Peyer's patch (tissue), 4 donors: Measurements from ENCODE around the gene AFG3L2. TPM values are rescaled to one million over a fixed set of nuclear protein-coding genes. Genes with fewer than 3 reads are reported as not detected.

Experiments
- DNase-seq, 3 donors: peaks; one replicate each; pipeline ENCODE4 v3.0.0-alpha.2; 2017 to 2019
- H3K27ac ChIP-seq, 4 donors: fragments of 200-600 bp; sonication (generic); one replicate each; pipeline ENCODE4 v1.5.1; 2016 to 2019
- H3K27me3 ChIP-seq, 2 donors: fragments of 200-600 bp; sonication (generic); one replicate each; pipeline ENCODE4 v1.5.1; 2019
- H3K36me3 ChIP-seq, 3 donors: fragments of 200-600 bp; sonication (generic); one replicate each; pipeline ENCODE4 v1.5.1; 2016 to 2019
- H3K4me1 ChIP-seq, 4 donors: fragments of 200-600 bp; sonication (generic); one replicate each; pipeline ENCODE4 v1.5.1; 2016 to 2019
- H3K4me3 ChIP-seq, 4 donors: fragments of 200-600 bp; sonication (generic); 1 replicate in 3 of 4; 2 replicates in 1 of 4; pipeline ENCODE4 v1.5.1; 2016 to 2019; ENCODE audit warnings: mild to moderate bottlenecking in 1 of 4
- H3K9me3 ChIP-seq, 4 donors: fragments of 200-600 bp; sonication (generic); one replicate each; pipeline ENCODE4 v1.5.1; 2016 to 2019; ENCODE audit warnings: mild to moderate bottlenecking in 1 of 4
- CTCF ChIP-seq, 6 experiments: fragments of 450-650 bp in 4 of 6; fragments of 200-600 bp in 2 of 6; sonication (generic) in 1 of 6; IDR thresholded peaks; one replicate each; pipeline ENCODE4 v1.5.1; 2017 to 2019; ENCODE audit warnings: antibody characterized with exemption in 6 of 6, mild to moderate bottlenecking in 3 of 6, moderate library complexity in 1 of 6
- POLR2A ChIP-seq, 2 donors: fragments of 450-650 bp; IDR thresholded peaks; one replicate each; pipeline ENCODE4 v1.5.1; 2017; ENCODE audit warnings: antibody characterized with exemption in 2 of 2, mild to moderate bottlenecking in 2 of 2, moderate library complexity in 2 of 2
- total RNA-seq, 4 donors: library from RNA; depleted of rRNA; stranded (reverse); fragments of >200 nt; gene quantifications; one replicate each; pipeline ENCODE4 v1.1.0, GENCODE V29; 2016

Gene AFG3L2
- total RNA-seq, 4 donors from 2014 or later, result 47.9 to 111 (median 94.8) TPM

GRCh38 chr18:12293831-12294230, 83.2 kb downstream of the AFG3L2 start:
- Histone ChIP-seq H3K27me3 (no peaks in the 10 kb centered on the region), H3K27ac (no peak overlapping the region), H3K36me3 (no peaks in the 10 kb centered on the region), H3K4me3 (no peak overlapping the region), H3K9me3 (no peaks in the 10 kb centered on the region), H3K4me1 (peaks cover 0 to 2% (median 0%) of the 10 kb centered on the region in 4 donors)
- TF ChIP-seq POLR2A (IDR thresholded peaks at IDR 0.05) (no peak), CTCF (IDR thresholded peaks at IDR 0.05) (no peak)
- peak in 1 of 3 donors; percentile 3 for DNase-seq

DNA sequence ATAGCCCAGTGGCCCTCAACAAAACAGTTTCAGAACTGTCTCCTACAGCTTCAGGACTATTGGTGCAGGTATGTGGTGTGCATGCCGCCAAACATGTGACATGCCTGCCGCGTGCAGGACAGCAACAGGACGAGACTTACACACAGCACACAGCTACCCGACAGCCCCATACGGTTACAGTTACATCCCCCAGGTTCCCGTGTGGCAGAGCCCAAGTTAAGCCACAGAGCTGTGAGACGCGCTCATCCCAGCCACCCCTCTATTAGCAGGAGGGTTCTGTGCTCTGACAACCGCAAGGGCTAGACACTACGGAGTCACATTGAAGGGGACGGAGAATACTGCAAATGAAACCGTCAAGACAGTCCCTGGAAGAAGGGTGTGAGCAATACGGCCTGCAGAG, 85.3 kb downstream of the AFG3L2 start:
- TF ChIP-seq CTCF (IDR thresholded peaks at IDR 0.05) (no peak), POLR2A (IDR thresholded peaks at IDR 0.05) (no peak)
- H3K27me3 ChIP-seq, result peaks cover 0 to 11% of the 10 kb centered on the region in 2 donors
- H3K4me1 ChIP-seq, result peaks cover 0 to 18% (median 0%) of the 10 kb centered on the region in 4 donors
- H3K4me3 ChIP-seq, result no peak overlapping the region
- DNase-seq, result peak in 1 of 3 donors; percentile 9
- H3K36me3 ChIP-seq, result no peaks in the 10 kb centered on the region
- no peak overlapping the region for H3K27ac ChIP-seq
- no peaks in the 10 kb centered on the region for H3K9me3 ChIP-seq

GRCh38 chr18:12291161-12291560, 85.9 kb downstream of the AFG3L2 start:
- Histone ChIP-seq H3K36me3 (no peaks in the 10 kb centered on the region), H3K27me3 (peaks cover 0 to 11% of the 10 kb centered on the region in 2 donors), H3K4me1 (peaks cover 0 to 18% (median 0%) of the 10 kb centered on the region in 4 donors), H3K4me3 (no peak overlapping the region), H3K27ac (no peak overlapping the region), H3K9me3 (no peaks in the 10 kb centered on the region)
- TF ChIP-seq CTCF (IDR thresholded peaks at IDR 0.05) (no peak), POLR2A (IDR thresholded peaks at IDR 0.05) (no peak)
- DNase-seq, result peak in 1 of 3 donors; percentile 6

DNA sequence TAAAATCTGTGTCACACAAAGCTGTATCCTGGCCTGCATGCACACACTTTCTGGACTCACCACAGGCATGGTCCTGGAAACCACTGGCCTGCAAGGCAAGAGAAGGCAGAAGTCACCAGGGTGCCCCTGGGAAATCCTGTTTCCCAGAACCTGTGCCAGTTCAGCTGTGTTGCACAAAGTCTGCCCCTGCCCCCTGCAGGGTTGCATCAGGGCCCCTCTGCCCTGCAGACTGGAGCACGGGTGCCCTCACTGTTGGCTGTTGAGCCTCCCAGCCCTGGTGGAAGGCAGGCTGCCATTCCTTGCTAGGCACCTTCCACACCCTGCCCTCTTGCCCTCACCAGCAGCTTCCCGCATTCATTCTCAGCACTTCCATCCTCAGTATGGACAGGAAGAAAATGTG, 86.9 kb downstream of the AFG3L2 start:
- Histone ChIP-seq H3K27me3 (peaks cover 0 to 11% of the 10 kb centered on the region in 2 donors), H3K4me1 (peaks cover 0 to 18% (median 0%) of the 10 kb centered on the region in 4 donors), H3K4me3 (no peak overlapping the region), H3K9me3 (no peaks in the 10 kb centered on the region), H3K27ac (no peak overlapping the region), H3K36me3 (no peaks in the 10 kb centered on the region)
- no peak for TF ChIP-seq POLR2A (IDR thresholded peaks at IDR 0.05)
- TF ChIP-seq CTCF (IDR thresholded peaks at IDR 0.05), result no peak
- DNase-seq, result peak in 1 of 3 donors; percentile 3

- H3K36me3 ChIP-seq, result no peaks in the 10 kb centered on the region
- peak overlapping the region in 2 of 4 donors; percentile 39 to 71 for H3K27ac ChIP-seq
- peaks cover 0 to 11% of the 10 kb centered on the region in 2 donors for H3K27me3 ChIP-seq
- H3K4me1 ChIP-seq, result peaks cover 0 to 18% (median 0%) of the 10 kb centered on the region in 4 donors
- peak overlapping the region in 2 of 4 donors; percentile 44 to 49 for H3K4me3 ChIP-seq
- no peak for DNase-seq
- no peaks in the 10 kb centered on the region for H3K9me3 ChIP-seq
- no peak for TF ChIP-seq POLR2A (IDR thresholded peaks at IDR 0.05)
- no peak for TF ChIP-seq CTCF (IDR thresholded peaks at IDR 0.05)
Observed at GRCh38 chr18:12288403-12288755, 88.6 kb downstream of the AFG3L2 start.
